22Rv1 (cell line): ENCODE data around the gene NQO2.
A peak's percentile ranks its signal among the peaks of the same experiment; 100 is the strongest.
"Not testable (repeated sequence)": the region's sequence is repeated elsewhere in the genome, so short reads cannot be mapped to it uniquely, and the experiment has no call there.

Experiments used
- H3K27ac ChIP-seq: fragments of 450-650 bp; 2 replicates; pipeline ENCODE4 v1.5.1; 2017
- CTCF ChIP-seq: fragments of 450-650 bp; IDR thresholded peaks from 2 replicates; pipeline ENCODE4 v1.5.1; 2017; ENCODE audit warnings: mild to moderate bottlenecking
- ZFX ChIP-seq: fragments of 450-650 bp; IDR thresholded peaks from 2 replicates; pipeline ENCODE4 v1.6.1; 2017; ENCODE audit warnings: antibody characterized with exemption, borderline replicate concordance

Gene NQO2

GRCh38 chr6:2992330-2992979 lies 7.2 kb upstream of the NQO2 start:
- TF ChIP-seq ZFX, result no peak
- no peak for TF ChIP-seq CTCF
- no peak overlapping the region for H3K27ac ChIP-seq

- TF ChIP-seq ZFX (no peak), CTCF (no peak)
- no peak overlapping the region for H3K27ac ChIP-seq
Measured at GRCh38 chr6:2993755-2994317, 5.9 kb upstream of the NQO2 start.

- peak overlapping the region; percentile 66 for H3K27ac ChIP-seq
- peak; percentile 81 for TF ChIP-seq CTCF
Measured at GRCh38 chr6:2998249-2998997, 1.3 kb upstream of the NQO2 start.

GRCh38 chr6:2998998-2999617 lies 586 bp upstream of the NQO2 start:
- no peak for TF ChIP-seq CTCF
- TF ChIP-seq ZFX, result no peak
- peak overlapping the region; percentile 66 for H3K27ac ChIP-seq

- H3K27ac ChIP-seq, result peak overlapping the region; percentile 70
- TF ChIP-seq CTCF (no peak), ZFX (no peak)
Measured at GRCh38 chr6:3001146-3001772, 1.6 kb downstream of the NQO2 start.

GRCh38 chr6:3001773-3002293 lies 2.1 kb downstream of the NQO2 start:
- TF ChIP-seq ZFX, result no peak
- TF ChIP-seq CTCF, result peak; percentile 77
- peak overlapping the region; percentile 70 for H3K27ac ChIP-seq

- not testable (repeated sequence) for H3K27ac ChIP-seq
Measured at GRCh38 chr6:3003226-3003625, 3.5 kb downstream of the NQO2 start.
